HepG2 (cell line): ENCODE measurements around the gene SH3GL1. TPM values are rescaled to one million over a fixed set of nuclear protein-coding genes. Genes with fewer than 3 reads are reported as not detected.
A peak's percentile ranks its signal among the peaks of the same experiment; 100 is the strongest.

Experiments
- ASH2L ChIP-seq: fragments of 300-600, 200-600 bp; sonication (generic); IDR thresholded peaks from 2 replicates; pipeline ENCODE4 v1.7.0; 2017; ENCODE audit warnings: low read depth, mild to moderate bottlenecking, moderate library complexity, mixed read lengths, low read length; ENCODE audit not compliant: insufficient read length
- ATF7 ChIP-seq, 2 experiments: fragments of 450-650 bp in 1 of 2; sonication (generic) in 1 of 2; formaldehyde crosslinking in 1 of 2; IDR thresholded peaks; 2 replicates each; pipeline versions ENCODE4 v1.4.0 to v1.6.1; 2016 to 2020; ENCODE audit warnings: antibody characterized with exemption in 1 of 2, mild to moderate bottlenecking in 1 of 2, missing genetic modification reagents in 1 of 2
- ELF4 ChIP-seq: sonication (generic); formaldehyde crosslinking; IDR thresholded peaks from 2 replicates; pipeline ENCODE4 v1.5.0; 2020; ENCODE audit warnings: missing genetic modification reagents, mild to moderate bottlenecking, moderate library complexity, borderline replicate concordance
- ERF ChIP-seq: IDR thresholded peaks from 2 replicates; pipeline ENCODE4 v1.6.1; 2018; ENCODE audit warnings: missing biosample characterization, missing genetic modification reagents
- FOXK2 ChIP-seq: fragments of 450-650 bp; IDR thresholded peaks from 2 replicates; pipeline ENCODE4 v1.6.1; 2016
- FOXO4 ChIP-seq: sonication (generic); formaldehyde crosslinking; conservative IDR thresholded peaks from 2 replicates; pipeline ENCODE4 v1.8.1; 2023; ENCODE audit warnings: missing genetic modification reagents
- GLI4 ChIP-seq: sonication (generic); formaldehyde crosslinking; IDR thresholded peaks from 2 replicates; pipeline ENCODE4 v1.5.1; 2020; ENCODE audit warnings: missing genetic modification reagents, mild to moderate bottlenecking, moderate library complexity, borderline replicate concordance
- HDAC6 ChIP-seq: fragments of 200-600 bp; sonication (generic); IDR thresholded peaks from 2 replicates; pipeline ENCODE4 v1.7.0; 2017; ENCODE audit warnings: mild to moderate bottlenecking, antibody characterized with exemption, low read length, low read depth
- KDM4B ChIP-seq: sonication (generic); formaldehyde crosslinking; IDR thresholded peaks from 2 replicates; pipeline ENCODE4 v1.4.0; 2020; ENCODE audit warnings: missing genetic modification reagents
- LCORL ChIP-seq, 2 experiments: fragments of 450-650 bp in 1 of 2; sonication (generic) in 1 of 2; formaldehyde crosslinking in 1 of 2; IDR thresholded peaks; 2 replicates each; pipeline versions ENCODE4 v1.5.0 to v1.6.1; 2017 to 2020; ENCODE audit warnings: antibody characterized with exemption in 1 of 2, missing genetic modification reagents in 1 of 2
- RARA ChIP-seq: IDR thresholded peaks from 2 replicates; pipeline ENCODE4 v1.6.1; 2016; ENCODE audit warnings: missing genetic modification reagents, missing compliant biosample characterization
- ZC3H13 ChIP-seq: sonication (generic); formaldehyde crosslinking; IDR thresholded peaks from 2 replicates; pipeline ENCODE4 v1.8.1; 2023; ENCODE audit warnings: mild to moderate bottlenecking, missing genetic modification reagents, moderate library complexity
- ZFX ChIP-seq: sonication (generic); formaldehyde crosslinking; IDR thresholded peaks from 2 replicates; pipeline ENCODE4 v1.4.0; 2020; ENCODE audit warnings: mild to moderate bottlenecking, low read depth, missing genetic modification reagents, moderate library complexity
- ZNF124 ChIP-seq: sonication (generic); formaldehyde crosslinking; IDR thresholded peaks from 2 replicates; pipeline ENCODE4 v1.4.0; 2020; ENCODE audit warnings: missing genetic modification reagents
- ZNF180 ChIP-seq: sonication (generic); formaldehyde crosslinking; IDR thresholded peaks from 2 replicates; pipeline ENCODE4 v1.4.0; 2020; ENCODE audit warnings: low read depth, missing genetic modification reagents, borderline replicate concordance
- ZNF646 ChIP-seq: sonication (generic); formaldehyde crosslinking; IDR thresholded peaks from 2 replicates; pipeline ENCODE4 v1.9.0; 2021; ENCODE audit warnings: mild to moderate bottlenecking, missing genetic modification reagents
- polyA plus RNA-seq, 8 experiments: library from polyadenylated mRNA; depleted of rRNA in 3 of 8; stranded (reverse) in 7 of 8; unstranded in 1 of 8; fragments of >200 nt; fragmentation: Illumina TruSeq in 4 of 8; extraction: Trizol in 4 of 8; gene quantifications; 2 replicates each; pipeline versions ENCODE4 v1.2.1 to v1.2.3, GENCODE V29; 2011 to 2016; ENCODE audit warnings: low read depth in 4 of 8, missing spikeins in 1 of 8, mixed read lengths in 1 of 8; ENCODE audit not compliant: insufficient read depth in 1 of 8
- total RNA-seq, 5 experiments: library from RNA; depleted of rRNA; stranded (reverse); fragments of >200 nt; fragmentation: Illumina TruSeq; extraction: Trizol; gene quantifications; 2 replicates each; pipeline ENCODE4 v1.2.3, GENCODE V29; 2016; ENCODE audit warnings: low read depth in 1 of 5

SH3GL1 gene
- total and polyA plus RNA-seq, 2 of the 13 experiments (the other 11 are each of a cell fraction or from before 2014, with no cell fraction given): 33.0 to 45.1 TPM

- TF ChIP-seq ZNF646 (CRISPR knock-in tag): peak; percentile 68
- TF ChIP-seq ASH2L: peak; percentile 32
- peak; percentile 70 for TF ChIP-seq ZFX (CRISPR knock-in tag)
- no peak for TF ChIP-seq GLI4 (CRISPR knock-in tag)
- TF ChIP-seq ZNF124 (CRISPR knock-in tag): 0 out of 2 replicates have a peak, but pooled peaks have one; percentile 64
- no peak for TF ChIP-seq ZNF180 (CRISPR knock-in tag)
- peak; percentile 90 for TF ChIP-seq RARA (CRISPR knock-in tag)
- peak; percentile 18; the same call in 1 of the 2 replicates for TF ChIP-seq ZC3H13 (CRISPR knock-in tag)
- no peak for TF ChIP-seq FOXK2
- no peak for TF ChIP-seq HDAC6
- 0 out of 2 replicates have a peak, but pooled peaks have one; percentile 29 for TF ChIP-seq ERF (CRISPR knock-in tag)
- no peak for TF ChIP-seq ELF4 (CRISPR knock-in tag)
- TF ChIP-seq LCORL (IDR thresholded peaks at IDR 0.05): no peak
- TF ChIP-seq LCORL (CRISPR knock-in tag; IDR thresholded peaks at IDR 0.05): peak; percentile 75
- TF ChIP-seq FOXO4 (CRISPR knock-in tag): no peak
- no peak for TF ChIP-seq KDM4B (CRISPR knock-in tag)
- TF ChIP-seq ATF7 (IDR thresholded peaks at IDR 0.05): no peak
- TF ChIP-seq ATF7 (CRISPR knock-in tag; IDR thresholded peaks at IDR 0.05): no peak
These were observed 8.5 kb downstream of the SH3GL1 start (continued) for GRCh38 chr19:4391701-4392483.
